Suppressor macrophage (primary cell): ENCODE data around the gene KRTAP1-5.
"Not testable (repeated sequence)": the region's sequence is repeated elsewhere in the genome, so short reads cannot be mapped to it uniquely, and the experiment has no call there.

Source experiments
- DNase-seq, 4 experiments: peaks; one replicate each; pipeline ENCODE4 v3.0.0-alpha.2; 2020 to 2022

Gene KRTAP1-5

DNA sequence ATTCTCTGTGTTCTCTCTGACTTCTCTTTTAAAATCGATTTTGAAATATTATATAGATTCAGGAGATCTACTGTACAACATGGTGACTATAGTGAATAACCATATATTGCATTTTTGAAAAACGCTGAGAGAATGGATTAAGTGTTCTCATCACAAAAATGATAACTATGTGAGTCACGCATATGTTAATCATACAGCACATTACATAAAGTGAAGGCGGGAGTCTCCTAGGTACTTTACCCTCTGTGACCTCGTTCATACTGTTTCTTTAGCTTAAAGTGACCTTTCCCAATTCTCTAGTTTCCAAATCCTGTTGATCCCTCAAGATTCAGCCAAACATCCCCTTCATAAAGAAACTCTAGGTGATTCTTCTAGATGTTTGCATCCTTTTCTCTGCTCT, 24.2 kb downstream of the KRTAP1-5 start:
- no peak for DNase-seq

DNA sequence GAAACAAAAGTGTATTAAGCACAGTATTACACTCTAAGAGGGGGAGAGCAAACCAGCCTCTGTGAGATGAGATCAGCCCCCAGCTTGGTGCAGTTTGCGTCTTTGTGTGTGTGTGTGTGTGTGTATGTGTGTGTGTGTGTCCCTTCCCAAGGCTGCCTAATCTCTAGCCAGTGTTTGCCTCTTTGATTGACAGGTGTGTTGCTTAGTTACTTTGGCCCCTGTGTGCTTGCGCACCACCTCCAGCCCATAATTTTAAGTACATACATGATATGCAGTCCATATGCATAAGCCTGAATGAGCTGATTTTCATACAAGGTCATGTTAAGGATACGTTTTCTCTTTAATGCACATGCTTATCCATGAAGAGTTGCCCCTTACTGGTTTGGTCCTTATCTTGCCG, 25.2 kb downstream of the KRTAP1-5 start:
- no peak for DNase-seq

DNA sequence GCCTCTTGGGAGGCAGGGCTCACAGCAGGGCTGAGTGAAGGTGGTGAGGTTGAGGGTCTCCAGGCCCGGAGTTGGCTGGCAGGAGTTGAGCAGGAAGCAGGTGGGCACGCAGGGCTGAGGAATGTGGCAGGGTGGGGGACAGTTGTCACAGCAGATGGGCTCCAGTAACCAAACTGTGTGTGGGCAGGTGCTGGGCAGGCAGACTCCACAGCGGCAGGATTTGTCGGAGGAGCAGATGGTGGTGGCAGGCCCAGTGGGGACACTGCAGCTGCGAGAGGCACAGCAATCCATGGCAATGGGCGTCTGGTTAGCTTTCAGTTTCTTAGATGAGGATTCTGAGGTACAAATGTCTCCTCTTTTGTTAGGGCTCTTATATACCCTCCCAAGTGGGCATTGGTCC, 27.4 kb downstream of the KRTAP1-5 start, which contains the start of gene KRTAP3-2:
TSS of gene KRTAP3-2 (minus strand) at position 344 of the 400 bp plus-strand sequence. CDS start at position 291, 53 bp downstream.
- not testable (repeated sequence) for DNase-seq

DNA sequence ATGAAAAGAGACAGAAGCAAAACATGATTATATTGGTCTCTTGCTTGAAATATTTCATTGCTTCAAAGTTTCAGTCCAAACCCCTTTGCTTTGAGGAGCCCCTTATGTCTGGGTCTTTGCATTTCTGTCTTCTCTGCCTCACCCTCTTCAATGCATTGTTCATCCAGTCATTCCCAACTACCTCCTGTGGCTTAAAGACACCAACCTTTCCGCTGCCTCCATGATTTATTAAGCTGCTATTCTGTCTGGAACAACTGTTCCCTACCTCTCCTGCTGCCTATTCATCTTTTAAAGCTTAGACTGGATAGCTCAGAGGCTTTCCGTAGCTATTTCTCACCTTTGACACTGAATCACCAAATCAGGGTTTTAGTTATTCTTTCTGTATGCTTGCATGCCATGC, 29.6 kb downstream of the KRTAP1-5 start:
- no peak for DNase-seq

DNA sequence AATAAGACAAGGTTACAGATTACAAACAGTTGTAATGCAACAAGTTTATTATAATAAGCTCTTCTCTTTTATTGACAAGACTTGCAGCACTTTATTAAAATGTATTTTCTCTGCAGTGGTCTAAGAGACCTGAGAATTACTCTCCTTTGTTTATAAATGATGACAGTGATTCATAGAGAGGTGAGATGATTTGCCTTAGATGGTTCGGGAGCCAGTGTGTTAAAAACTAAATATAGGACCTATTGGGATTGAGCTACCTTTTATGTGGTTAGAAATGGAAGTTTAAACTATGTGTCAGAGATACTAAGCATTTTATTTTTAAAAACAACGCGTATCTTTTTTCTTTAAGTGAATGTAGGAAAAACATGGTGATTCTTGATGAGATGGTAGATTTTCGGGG, 30.2 kb downstream of the KRTAP1-5 start:
- DNase-seq = no peak

DNA sequence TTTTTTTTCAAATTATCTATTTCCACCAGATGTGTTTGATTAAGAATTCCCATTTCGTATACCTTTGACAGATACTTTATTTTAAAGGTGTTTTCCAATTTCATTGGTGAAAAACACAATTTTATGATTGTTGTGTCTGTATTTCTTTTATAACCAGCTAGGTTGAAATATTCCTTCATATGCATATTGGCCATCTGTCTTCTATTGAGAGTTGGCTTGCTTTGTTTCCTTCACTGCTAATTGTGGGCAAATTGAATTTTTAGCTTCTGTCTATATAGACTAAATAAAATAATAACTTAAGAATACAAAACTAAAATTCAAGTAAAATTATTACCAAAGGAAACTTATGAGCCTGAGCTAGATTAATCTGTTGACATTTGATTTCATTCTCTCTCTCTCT, 31.9 kb downstream of the KRTAP1-5 start:
- DNase-seq = no peak

DNA sequence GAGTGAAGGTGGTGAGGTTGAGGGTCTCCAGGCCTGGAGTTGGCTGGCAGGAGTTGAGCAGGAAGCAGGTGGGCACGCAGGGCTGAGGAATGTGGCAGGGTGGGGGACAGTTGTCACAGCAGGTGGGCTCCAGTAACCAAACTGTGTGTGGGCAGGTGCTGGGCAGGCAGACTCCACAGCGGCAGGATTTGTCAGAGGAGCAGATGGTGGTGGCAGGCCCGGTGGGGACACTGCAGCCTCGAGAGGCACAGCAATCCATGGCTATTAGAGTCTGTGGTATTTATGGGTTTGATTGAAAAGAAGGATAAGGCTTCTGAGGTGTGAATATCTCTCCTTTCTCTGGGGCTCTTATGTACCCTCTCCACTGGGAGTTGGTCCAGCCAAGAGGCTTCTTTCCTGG, 33.2 kb downstream of the KRTAP1-5 start, which contains the start of gene KRTAP3-3:
TSS of gene KRTAP3-3 (minus strand) at position 326 of the 400 bp plus-strand sequence. CDS start at position 259, 67 bp downstream.
- no peak for DNase-seq

DNA sequence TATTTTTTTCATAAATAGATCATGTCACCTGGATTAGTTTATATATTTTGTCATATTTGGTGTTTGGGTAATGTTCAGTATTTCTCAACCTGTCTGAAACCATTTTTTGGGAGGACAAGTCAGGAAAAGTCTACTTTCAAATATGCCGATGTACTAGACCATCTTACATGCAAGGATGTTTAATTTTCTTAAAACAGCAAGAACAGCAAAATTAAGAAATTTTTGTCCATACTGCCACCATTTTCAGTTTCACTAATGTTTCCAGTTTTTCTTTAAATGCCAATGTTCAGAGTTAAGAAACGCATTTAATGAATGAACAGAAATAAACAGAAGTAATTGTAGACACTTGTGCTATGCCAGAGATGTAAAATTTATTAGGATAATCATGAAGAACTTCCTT, 33.9 kb downstream of the KRTAP1-5 start:
- no peak for DNase-seq

DNA sequence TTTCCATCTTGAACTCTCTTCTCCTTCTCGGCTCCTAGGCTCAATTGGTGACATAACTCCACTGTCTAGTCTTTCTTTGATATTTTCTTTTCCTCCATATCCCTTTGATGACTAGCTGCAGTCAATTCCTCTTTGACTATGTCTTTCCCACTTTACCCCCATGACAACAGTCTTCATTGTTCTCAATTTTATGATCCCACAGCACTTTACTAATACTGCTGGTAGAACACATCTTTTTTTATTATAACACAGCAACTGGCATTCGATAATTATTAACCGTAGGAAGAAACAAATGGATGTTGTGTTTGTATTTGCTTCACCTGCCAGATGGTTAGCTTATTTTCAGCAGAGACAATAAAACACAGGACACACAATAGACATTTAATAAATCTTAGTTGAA, 34.3 kb downstream of the KRTAP1-5 start:
- DNase-seq = no peak

DNA sequence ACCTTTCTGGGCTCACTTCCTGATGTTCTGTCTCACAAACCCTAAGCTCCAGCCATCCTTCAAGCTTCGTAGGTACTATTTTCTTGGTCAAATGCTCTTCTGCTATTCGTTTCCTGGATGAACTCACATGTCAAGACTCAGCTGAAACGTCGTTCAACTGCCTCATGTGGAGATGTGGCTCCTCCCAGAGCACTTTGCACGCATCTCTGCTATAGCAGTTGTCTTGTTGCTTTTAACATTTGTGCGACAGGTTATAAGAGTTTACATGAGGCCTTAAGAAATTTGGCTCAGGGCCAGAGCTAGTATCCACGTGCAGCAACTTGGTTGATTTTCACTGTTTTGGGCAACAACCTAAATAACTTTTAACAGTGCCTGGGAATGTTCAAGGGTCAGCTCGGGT, 40.1 kb downstream of the KRTAP1-5 start:
- no peak for DNase-seq

DNA sequence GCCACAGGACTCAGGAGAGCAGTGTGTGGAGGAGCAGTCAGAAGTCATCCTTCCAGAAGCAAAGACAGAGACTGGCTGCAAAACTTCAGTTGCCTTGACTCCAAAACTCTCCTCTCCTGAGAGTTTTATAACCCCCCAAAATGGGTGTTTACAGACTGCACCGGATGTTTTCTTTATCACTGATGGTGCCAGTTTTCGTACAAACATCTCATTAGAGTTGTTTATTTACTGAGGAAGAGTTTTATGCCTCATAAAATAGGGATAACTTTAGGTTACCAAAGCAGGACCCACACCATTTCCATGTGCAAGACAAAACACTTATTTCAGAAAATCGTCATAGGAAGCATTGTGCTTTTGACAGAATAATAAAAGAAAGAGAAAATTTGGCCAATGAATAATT, 42.8 kb downstream of the KRTAP1-5 start, which contains the start of gene KRT40:
TSS of gene KRT40 (minus strand) at position 101 of the 400 bp plus-strand sequence. CDS start at position 48, 53 bp downstream.
- no peak for DNase-seq

DNA sequence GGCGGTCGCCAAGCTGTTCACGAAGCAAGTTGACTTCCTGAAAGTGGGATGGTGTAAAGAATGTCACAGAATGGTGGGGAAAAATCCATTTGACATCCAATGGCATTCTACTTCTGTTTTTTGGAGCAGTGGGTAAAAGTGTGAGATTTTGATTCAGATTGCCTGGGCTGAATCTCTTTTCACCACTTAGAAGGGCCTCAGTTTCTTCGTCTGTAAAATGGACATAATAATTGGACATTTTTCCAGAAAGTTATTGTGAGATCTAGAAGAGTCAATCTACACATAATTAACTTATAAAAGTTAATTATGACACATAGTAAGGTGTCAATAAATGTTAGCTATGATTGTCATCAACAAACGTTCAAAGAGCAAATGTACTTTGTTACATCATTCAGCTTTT, 45.9 kb downstream of the KRTAP1-5 start:
- no peak for DNase-seq

DNA sequence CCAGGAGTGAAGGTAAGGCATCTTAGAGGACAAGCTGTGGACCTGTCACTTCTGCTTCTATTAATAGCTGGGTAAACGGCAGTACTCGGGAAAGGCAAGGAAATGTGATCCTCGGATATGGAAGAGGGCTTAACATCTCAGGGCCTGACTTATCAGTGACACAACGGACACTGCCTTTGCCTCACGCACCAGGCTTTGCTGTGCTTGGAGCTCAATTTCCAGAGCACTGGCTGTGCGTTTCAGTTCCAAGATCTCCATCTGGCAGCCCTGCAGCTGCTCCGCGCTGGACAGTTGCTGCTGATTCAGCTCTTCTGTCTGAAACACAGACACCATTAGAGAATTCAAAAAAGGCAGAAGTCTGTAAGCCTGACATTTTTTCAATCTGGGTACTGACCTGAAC, 46.4 kb downstream of the KRTAP1-5 start:
- no peak for DNase-seq

DNA sequence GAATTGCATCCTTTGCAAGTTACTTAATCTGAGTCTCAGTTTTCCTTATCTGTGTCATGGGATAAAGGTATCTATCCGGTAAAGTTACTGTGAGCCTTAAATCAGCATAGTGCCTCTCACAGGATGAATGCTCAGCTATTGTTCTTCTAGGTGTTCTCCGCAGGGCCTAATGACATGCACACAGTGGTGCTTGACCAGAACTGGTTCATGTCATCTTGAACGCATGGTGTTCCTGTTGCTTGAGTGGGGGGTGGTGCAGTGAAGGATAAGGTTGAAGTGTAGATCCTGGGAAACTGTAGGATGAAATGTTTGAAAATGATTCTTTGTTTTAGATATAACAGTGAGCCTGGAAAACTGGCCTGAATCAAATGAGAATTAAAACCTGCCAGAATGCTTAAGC, 46.9 kb downstream of the KRTAP1-5 start:
- DNase-seq = no peak

DNA sequence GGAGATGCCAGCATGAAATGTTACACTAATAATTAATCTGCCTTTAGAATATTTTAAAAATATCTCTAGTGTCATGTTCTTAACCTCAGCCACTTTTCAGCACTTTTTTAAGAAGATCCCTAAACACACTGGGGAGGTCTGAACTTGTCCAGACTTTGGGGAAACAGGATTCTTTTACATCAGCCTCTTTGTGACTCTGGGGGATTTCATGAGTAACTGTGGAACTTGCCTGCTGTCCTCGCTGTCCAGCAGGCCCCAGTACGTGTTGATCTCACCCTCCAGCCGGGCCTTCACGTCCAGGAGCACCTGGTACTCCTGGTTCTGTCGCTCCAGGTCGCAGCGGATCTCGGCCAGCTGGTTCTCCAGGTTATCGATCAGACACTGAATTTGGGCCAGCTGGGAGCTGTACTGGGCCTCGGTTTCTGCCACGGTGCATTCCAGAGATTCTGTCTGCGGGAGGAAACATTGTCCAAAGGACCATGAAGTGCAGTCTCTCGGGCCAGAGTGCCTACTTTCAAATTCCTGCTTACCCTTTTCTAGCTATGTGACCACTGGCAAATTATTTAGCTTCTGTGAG, 48.3 kb downstream of the KRTAP1-5 start:
- no peak for DNase-seq
